NOMO-1 treated with DMSO at 0.1 percent for 48 hours (cell line): Measurements from ENCODE around the gene OVCA2.

Experiments used
- DNase-seq: peaks from one replicate; lab custom pipeline; 2025; ENCODE audit not compliant: unreplicated experiment; lab: John Stamatoyannopoulos, UW

OVCA2 gene

GRCh38 chr17:2082003-2082781 lies 40.4 kb downstream of the OVCA2 start:
- DNase-seq: no peak

GRCh38 chr17:2083613-2084035 lies 41.8 kb downstream of the OVCA2 start:
- DNase-seq: peak; percentile 94

- DNase-seq: no peak
Measured at GRCh38 chr17:2084036-2084765, 42.4 kb downstream of the OVCA2 start.

- no peak for DNase-seq
Measured at GRCh38 chr17:2084766-2085647, 43.2 kb downstream of the OVCA2 start.

DNA sequence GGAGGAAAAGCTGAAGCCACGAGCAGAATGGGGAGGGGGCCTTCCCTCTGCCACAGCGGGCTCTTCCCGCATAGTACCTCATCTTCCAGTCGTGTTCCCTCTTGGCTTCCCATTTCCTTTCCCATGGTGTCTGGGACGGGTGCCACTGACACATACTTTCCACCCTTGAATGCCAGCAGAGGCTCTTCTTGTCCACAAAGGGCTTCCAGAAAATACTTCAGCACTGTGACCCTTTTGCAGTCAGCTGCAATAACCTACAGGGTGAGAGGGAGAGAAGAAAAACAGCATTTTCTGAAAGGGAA lies 43.8 kb downstream of the OVCA2 start:
- DNase-seq: no peak

GRCh38 chr17:2086306-2086705 lies 44.5 kb downstream of the OVCA2 start:
- no peak for DNase-seq

GRCh38 chr17:2087597-2088211 lies 45.9 kb downstream of the OVCA2 start:
- DNase-seq: peak; percentile 98

DNA sequence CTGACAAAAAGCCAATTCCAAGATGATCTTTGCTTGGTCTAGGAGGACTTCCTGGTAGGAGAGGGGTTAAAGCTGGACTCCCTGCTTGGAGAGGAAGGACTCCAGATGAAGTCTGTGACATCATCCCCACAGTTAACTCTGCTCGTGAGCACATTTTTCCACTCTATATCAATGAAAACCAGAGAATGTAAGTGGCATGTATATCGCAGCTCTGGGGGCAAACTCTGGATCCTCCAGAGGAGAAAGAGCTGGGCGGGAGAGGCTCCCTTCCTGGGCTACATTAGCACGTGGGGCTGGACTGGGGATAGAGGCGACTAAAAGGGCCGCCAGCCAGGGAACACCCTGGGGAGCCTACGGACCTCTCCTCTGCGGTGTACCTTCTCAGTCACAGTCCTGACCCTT lies 47.2 kb downstream of the OVCA2 start:
- DNase-seq: no peak

- no peak for DNase-seq
Measured at GRCh38 chr17:2090210-2090641, 48.4 kb downstream of the OVCA2 start.

GRCh38 chr17:2090804-2091534 lies 49.1 kb downstream of the OVCA2 start:
- DNase-seq: no peak

- no peak for DNase-seq
Measured at GRCh38 chr17:2092253-2092652, 50.4 kb downstream of the OVCA2 start.
